Smooth muscle cell (in vitro differentiated cells): ENCODE data around the gene XRCC2. TPM values are rescaled to one million over a fixed set of nuclear protein-coding genes. Genes with fewer than 3 reads are reported as not detected.
A peak's percentile ranks its signal among the peaks of the same experiment; 100 is the strongest.

ENCODE experiments used
- DNase-seq: peaks from one replicate; lab custom pipeline; 2025; ENCODE audit not compliant: unreplicated experiment; lab: John Stamatoyannopoulos, UW
- H2AFZ ChIP-seq: fragments of 200-600 bp; sonication (generic); 2 replicates; pipeline ENCODE4 v1.6.0; 2016; ENCODE audit warnings: antibody characterized with exemption, low read depth, mild to moderate bottlenecking
- H3F3A ChIP-seq: fragments of 200-600 bp; sonication (generic); 2 replicates; pipeline ENCODE4 v1.6.0; 2017; ENCODE audit warnings: antibody characterized with exemption, low read depth
- H3K27ac ChIP-seq: fragments of 200-600 bp; sonication (generic); 2 replicates; pipeline ENCODE4 v1.5.1; 2016; ENCODE audit warnings: low read depth, mild to moderate bottlenecking
- H3K27me3 ChIP-seq: fragments of 200-600 bp; sonication (generic); 2 replicates; pipeline ENCODE4 v1.6.1; 2016; ENCODE audit warnings: low read depth, mild to moderate bottlenecking
- H3K36me3 ChIP-seq: fragments of 200-600 bp; sonication (generic); 2 replicates; pipeline ENCODE4 v1.5.1; 2016; ENCODE audit warnings: low read depth
- H3K4me1 ChIP-seq: fragments of 200-600 bp; sonication (generic); 2 replicates; pipeline ENCODE4 v1.5.1; 2016; ENCODE audit warnings: low read depth
- H3K4me2 ChIP-seq: fragments of 200-600 bp; sonication (generic); 2 replicates; pipeline ENCODE4 v1.6.0; 2016; ENCODE audit warnings: mild to moderate bottlenecking
- H3K4me3 ChIP-seq: fragments of 200-600 bp; sonication (generic); 2 replicates; pipeline ENCODE4 v1.5.1; 2016; ENCODE audit warnings: mild to moderate bottlenecking
- H3K79me2 ChIP-seq: fragments of 200-600 bp; sonication (generic); 2 replicates; pipeline ENCODE4 v1.6.0; 2016; ENCODE audit warnings: low read depth, mild to moderate bottlenecking
- H3K9ac ChIP-seq: fragments of 200-600 bp; sonication (generic); 2 replicates; pipeline ENCODE4 v1.6.0; 2016; ENCODE audit warnings: low read depth
- H3K9me3 ChIP-seq: fragments of 200-600 bp; sonication (generic); replicated peaks from 2 replicates; pipeline ENCODE4 v1.5.1; 2016; ENCODE audit warnings: low read depth
- H4K20me1 ChIP-seq: fragments of 200-600 bp; sonication (generic); 2 replicates; pipeline ENCODE4 v1.6.0; 2016; ENCODE audit warnings: low read depth
- CTCF ChIP-seq: fragments of 200-600 bp; sonication (generic); IDR thresholded peaks from 2 replicates; pipeline ENCODE4 v1.5.1; 2017; ENCODE audit warnings: borderline replicate concordance, mild to moderate bottlenecking, antibody characterized with exemption; ENCODE audit not compliant: insufficient read depth, poor library complexity, severe bottlenecking
- WGBS: methylation state at CpG from one replicate; pipeline ENCODE4 v1.1.7; 2016; ENCODE audit warnings: low lambda C conversion rate; 5-methylcytosine and 5-hydroxymethylcytosine counted together
- polyA plus RNA-seq: library from polyadenylated mRNA; unstranded; fragments of >200 nt; fragmentation: Nextera tagmentation; extraction: Ambion mirVana; gene quantifications from 2 replicates; pipeline ENCODE4 v1.2.1, GENCODE V29; 2016
- total RNA-seq: library from RNA; depleted of rRNA; stranded (reverse); fragments of >200 nt; gene quantifications from 2 replicates; pipeline ENCODE4 v1.2.3, GENCODE V29; 2014

Gene XRCC2
- total and polyA plus RNA-seq, 2 experiments from 2014 or later: 0.72 to 1.8 TPM

DNA sequence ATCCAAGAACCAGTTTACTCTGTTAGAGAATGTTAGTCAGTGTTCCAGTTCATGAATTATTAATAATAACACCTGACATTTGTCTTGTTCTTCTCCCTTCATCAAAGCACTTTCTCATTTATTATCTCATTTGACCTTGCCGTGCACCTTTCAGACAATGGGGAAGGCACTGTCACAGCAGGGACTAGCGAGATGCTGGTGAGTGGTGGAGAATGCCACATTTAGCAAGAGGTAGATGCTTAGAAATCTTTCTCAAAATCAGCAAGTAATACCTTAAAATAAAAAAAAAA, 34.2 kb upstream of the XRCC2 start:
- WGBS: 75% methylated on average over 2 of the region's 2 CpGs
- Histone ChIP-seq H3K9me3 (no peaks in the 10 kb centered on the region), H3K36me3 (no peaks in the 10 kb centered on the region), H2AFZ (no peak overlapping the region), H3K27me3 (no peaks in the 10 kb centered on the region), H4K20me1 (no peaks in the 10 kb centered on the region), H3K27ac (peak overlapping the region; percentile 83), H3K4me3 (no peak overlapping the region), H3K4me2 (peak overlapping the region; percentile 28), H3F3A (no peaks in the 10 kb centered on the region), H3K9ac (peak overlapping the region; percentile 56), H3K79me2 (no peaks in the 10 kb centered on the region), H3K4me1 (peaks cover 13% of the 10 kb centered on the region)
- no peak for DNase-seq
- TF ChIP-seq CTCF: no peak

DNA sequence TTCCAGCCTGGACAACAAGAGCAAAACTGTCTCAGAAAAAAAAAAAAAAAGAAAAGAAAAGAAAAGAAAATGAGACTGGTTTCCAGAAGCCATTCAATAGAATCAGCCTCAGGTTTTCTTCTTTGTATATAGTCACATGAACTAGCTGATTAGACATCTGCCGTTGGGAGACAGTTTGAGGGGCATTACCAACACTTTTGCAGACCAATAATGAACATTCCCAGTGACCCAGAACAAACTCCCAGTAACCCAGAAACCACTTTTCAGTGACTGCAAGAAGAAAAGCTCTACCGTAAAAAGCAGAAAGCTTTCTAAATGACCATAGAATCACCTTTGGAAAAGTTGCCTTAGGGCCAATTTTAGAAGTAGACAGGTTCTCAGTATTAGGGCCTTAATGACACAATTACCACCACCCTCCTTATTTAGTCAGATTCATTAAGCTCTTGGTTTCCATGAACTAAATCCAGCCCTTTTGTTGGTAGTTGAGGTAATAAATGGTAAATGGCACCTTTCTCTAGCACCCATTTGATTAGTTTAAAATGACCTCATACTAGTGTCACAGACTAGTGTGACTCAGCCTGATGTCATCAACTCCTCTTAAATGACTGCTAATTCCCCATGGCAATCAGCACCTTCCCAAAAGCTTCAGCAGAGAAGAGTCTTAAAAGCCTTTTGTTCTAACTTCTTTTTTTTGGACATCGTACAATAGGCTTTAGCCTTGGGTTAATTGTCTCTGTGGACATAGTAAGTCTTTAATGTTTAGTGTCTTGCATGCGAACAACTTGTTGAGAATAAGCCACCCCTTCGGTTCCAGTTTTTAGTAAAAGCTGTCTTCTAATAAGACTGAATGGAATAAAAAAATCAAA, 33.6 kb upstream of the XRCC2 start:
- no peaks in the 10 kb centered on the region for H3K9me3 ChIP-seq
- no peak overlapping the region for H2AFZ ChIP-seq
- WGBS: 50% methylated on average over 5 of the region's 5 CpGs

DNA sequence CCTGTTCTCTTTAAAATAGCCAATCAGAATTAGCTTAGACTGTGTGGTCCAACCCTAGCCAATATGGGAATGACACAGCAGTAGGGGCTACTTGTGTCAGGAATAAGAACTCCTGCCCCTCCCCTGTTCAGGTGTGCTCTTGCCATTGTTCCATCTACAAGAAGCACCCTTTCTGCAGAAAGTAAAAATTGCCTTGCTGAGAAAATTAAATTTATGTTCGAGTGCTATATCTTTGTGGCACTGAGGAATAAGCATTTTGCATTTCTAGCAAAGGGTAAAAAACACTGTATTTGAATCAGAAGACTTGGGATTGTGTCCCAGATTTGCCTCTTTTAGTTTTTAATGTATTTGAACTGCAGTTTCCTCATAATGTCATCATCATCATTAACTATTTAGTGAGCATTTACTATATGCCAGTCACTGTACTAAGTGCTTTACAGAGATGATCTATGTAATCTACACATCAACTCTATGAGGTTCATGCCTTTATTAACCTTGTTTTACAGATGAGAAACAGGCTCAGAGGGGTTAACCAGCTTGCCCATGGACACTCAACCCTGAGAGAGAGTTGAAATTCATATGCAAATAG, 28.9 kb upstream of the XRCC2 start:
- peaks cover 6% of the 10 kb centered on the region for H3K4me1 ChIP-seq
- no peaks in the 10 kb centered on the region for H3K27me3 ChIP-seq
- no peak overlapping the region for H3K4me3 ChIP-seq
- TF ChIP-seq CTCF: no peak
- H3K4me2 ChIP-seq: no peak overlapping the region
- WGBS: 89% methylated on average over 1 of the region's 1 CpG
- H3K79me2 ChIP-seq: no peaks in the 10 kb centered on the region
- H3K9me3 ChIP-seq: no peaks in the 10 kb centered on the region
- H3K9ac ChIP-seq: no peak overlapping the region
- H3K36me3 ChIP-seq: no peaks in the 10 kb centered on the region
- H4K20me1 ChIP-seq: no peaks in the 10 kb centered on the region
- no peak overlapping the region for H2AFZ ChIP-seq
- H3F3A ChIP-seq: no peaks in the 10 kb centered on the region
- no peak for DNase-seq
- H3K27ac ChIP-seq: no peak overlapping the region

More for the DNA sequence above, 33.6 kb upstream of the XRCC2 start:
- Histone ChIP-seq H3K27me3 (no peaks in the 10 kb centered on the region), H3K27ac (peak overlapping the region; percentile 83), H3K79me2 (no peaks in the 10 kb centered on the region), H3K9ac (peak overlapping the region; percentile 56), H3K36me3 (no peaks in the 10 kb centered on the region), H3F3A (no peaks in the 10 kb centered on the region), H4K20me1 (no peaks in the 10 kb centered on the region), H3K4me3 (no peak overlapping the region), H3K4me2 (no peak overlapping the region), H3K4me1 (peaks cover 13% of the 10 kb centered on the region)
- TF ChIP-seq CTCF: no peak
- no peak for DNase-seq
